Measurements from ENCODE around the gene E4F1.
"Not testable (repeated sequence)": the region's sequence is repeated elsewhere in the genome, so short reads cannot be mapped to it uniquely, and the experiment has no call there.

DNA sequence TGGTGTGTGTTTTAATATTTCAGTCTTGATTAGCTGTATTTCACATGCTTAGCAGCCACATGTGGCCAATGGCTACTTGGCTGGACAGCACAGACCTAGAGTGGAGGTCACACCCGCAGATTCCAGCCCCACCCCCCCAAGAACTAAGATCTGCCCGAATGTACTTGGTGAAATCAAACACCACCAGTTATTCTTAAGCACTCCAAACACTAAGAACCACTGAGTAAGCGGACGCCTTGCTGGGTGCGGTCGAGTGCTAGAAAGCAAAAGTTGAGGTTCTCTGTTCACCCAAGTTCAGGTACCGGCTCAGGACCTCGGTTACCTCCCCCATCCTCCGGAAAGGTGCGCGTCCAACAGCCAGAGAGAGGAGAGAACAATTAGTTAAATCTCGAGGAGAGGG is 43.5 kb downstream of the E4F1 start:
- not testable (repeated sequence) for TF ChIP-seq FOXM1 (IDR thresholded peaks at IDR 0.05; ENCODE audit: low read depth, low read length); SRF (IDR thresholded peaks at IDR 0.05; ENCODE audit: low read depth in 2 of 2, low read length in 2 of 2); CTCF (IDR thresholded peaks at IDR 0.05 in 2 of 3, conservative IDR thresholded peaks at IDR 0.05 in 1 of 3; ENCODE audit: control insufficient read depth in 2 of 3, extremely low read depth in 1 of 3, insufficient read depth in 1 of 3, low read depth in 3 of 3, low read length in 3 of 3); POLR2A (IDR thresholded peaks at IDR 0.05; ENCODE audit: low read depth, low read length)
- TF ChIP-seq, protein P1, sequence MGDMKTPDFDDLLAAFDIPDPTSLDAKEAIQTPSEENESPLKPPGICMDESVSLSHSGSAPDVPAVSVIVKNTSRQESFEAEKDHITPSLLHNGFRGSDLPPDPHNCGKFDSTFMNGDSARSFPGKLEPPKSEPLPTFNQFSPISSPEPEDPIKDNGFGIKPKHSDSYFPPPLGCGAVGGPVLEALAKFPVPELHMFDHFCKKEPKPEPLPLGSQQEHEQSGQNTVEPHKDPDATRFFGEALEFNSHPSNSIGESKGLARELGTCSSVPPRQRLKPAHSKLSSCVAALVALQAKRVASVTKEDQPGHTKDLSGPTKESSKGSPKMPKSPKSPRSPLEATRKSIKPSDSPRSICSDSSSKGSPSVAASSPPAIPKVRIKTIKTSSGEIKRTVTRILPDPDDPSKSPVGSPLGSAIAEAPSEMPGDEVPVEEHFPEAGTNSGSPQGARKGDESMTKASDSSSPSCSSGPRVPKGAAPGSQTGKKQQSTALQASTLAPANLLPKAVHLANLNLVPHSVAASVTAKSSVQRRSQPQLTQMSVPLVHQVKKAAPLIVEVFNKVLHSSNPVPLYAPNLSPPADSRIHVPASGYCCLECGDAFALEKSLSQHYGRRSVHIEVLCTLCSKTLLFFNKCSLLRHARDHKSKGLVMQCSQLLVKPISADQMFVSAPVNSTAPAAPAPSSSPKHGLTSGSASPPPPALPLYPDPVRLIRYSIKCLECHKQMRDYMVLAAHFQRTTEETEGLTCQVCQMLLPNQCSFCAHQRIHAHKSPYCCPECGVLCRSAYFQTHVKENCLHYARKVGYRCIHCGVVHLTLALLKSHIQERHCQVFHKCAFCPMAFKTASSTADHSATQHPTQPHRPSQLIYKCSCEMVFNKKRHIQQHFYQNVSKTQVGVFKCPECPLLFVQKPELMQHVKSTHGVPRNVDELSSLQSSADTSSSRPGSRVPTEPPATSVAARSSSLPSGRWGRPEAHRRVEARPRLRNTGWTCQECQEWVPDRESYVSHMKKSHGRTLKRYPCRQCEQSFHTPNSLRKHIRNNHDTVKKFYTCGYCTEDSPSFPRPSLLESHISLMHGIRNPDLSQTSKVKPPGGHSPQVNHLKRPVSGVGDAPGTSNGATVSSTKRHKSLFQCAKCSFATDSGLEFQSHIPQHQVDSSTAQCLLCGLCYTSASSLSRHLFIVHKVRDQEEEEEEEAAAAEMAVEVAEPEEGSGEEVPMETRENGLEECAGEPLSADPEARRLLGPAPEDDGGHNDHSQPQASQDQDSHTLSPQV (IDR thresholded peaks at IDR 0.05), result not testable (repeated sequence)
